NCI-H2107 (cell line): Measurements from ENCODE around the gene GRHL1.
A peak's percentile ranks its signal among the peaks of the same experiment; 100 is the strongest.
"Not testable (repeated sequence)": the region's sequence is repeated elsewhere in the genome, so short reads cannot be mapped to it uniquely, and the experiment has no call there.

Experiments
- DNase-seq: peaks from one replicate; lab custom pipeline; 2025; lab: John Stamatoyannopoulos, UW

The GRHL1 gene

GRCh38 chr2:9951522-9952285 is at the start of gene GRHL1:
TSS of gene GRHL1 (plus strand) at chr2:9951693. CDS start at chr2:9951834, 141 bp downstream.
- peak; percentile 88 for DNase-seq

DNA sequence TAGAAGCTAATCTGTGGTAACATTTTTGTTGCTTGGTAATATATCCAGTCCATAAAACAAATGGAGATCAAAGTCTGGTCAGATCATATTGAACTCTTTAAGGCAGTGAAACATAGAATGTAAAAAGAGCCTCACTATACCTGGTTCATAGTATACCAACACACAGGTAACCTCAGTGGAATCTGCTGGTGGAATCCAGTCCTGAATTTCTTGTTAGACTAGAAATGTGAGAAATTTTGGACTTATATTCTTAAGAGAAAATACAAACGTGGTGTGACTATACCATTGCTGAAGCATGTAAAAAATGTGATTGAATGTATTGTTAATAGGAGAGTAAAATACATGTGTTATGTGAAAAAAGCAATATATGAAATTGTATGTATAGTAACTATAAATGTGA is 46.1 kb upstream of the GRHL1 start:
- DNase-seq, result no peak

DNA sequence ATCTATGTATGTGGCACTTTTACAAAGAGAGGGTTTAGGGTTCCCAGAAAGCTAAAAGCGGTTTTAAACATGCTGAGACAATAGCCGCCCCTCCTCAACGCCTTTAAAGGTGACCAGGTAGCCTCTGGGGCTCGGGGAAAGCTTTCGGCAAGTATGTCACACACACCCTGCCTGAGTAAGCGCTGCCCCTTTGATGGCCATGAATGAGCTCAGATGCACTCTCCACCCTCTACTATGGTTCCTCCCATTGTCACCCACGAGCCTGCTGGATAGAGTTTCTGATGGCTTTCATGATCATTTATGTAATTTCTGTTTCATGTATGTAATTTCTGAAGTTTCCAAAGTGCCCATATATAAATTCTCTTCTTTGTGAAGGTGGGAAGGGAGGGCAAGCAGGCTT is 44.1 kb upstream of the GRHL1 start:
- DNase-seq, result no peak

GRCh38 chr2:9908639-9909038 is 42.9 kb upstream of the GRHL1 start:
- no peak for DNase-seq

- no peak for DNase-seq
These were observed 42.4 kb upstream of the GRHL1 start for GRCh38 chr2:9909106-9909505.

GRCh38 chr2:9910699-9911098 is 40.8 kb upstream of the GRHL1 start:
- DNase-seq, result no peak

DNA sequence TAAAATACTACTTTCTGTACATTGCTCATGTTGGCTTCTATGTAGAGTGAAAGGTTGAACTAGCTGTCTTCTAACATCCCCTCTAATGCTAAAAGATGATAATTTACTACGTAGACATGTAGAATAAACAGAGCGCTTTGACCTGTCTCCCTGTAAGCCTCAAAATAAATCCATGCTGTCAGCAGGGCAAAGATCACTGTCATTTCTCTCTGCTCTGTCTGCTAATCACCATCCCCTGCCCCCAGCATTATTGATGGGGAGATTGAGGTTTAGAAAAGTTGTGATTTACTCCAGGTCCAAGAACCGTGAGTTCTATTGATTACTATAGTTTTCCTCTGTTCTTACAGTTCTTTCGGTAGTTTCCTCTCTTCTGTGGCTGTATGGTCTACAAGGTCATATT is 39.0 kb upstream of the GRHL1 start:
- DNase-seq, result no peak

DNA sequence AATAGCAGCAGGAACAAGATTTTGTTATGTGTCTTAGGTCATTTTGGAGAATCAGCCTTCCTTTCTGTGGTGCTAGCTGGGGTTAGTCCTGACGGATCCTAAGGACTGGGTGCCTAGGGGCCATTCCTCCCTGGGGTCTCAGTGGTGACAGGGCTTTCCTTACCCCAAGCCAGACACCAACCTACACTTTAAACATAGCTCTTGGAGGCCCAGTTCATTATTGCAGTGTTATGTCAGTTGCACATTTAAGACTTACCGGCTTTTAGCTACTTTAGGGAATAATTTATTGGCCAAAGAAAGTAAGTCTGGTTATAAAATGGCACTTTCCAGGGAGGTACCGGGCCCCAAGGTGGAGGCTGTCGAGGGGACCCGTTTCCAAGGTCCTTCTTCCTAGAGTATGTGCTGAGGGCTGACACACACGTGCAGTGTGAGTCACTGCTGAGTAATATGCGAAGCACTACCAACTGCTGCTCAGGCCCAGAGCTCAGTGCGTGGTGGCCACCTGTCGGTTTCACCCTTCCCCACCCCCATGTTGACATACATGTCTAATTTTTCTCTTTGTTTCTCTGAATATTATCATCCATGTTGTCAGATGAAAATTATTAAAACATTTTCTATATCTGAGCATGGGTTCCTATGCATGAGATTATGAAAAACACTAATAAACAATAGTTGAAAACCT is 37.0 kb upstream of the GRHL1 start:
- no peak for DNase-seq

DNA sequence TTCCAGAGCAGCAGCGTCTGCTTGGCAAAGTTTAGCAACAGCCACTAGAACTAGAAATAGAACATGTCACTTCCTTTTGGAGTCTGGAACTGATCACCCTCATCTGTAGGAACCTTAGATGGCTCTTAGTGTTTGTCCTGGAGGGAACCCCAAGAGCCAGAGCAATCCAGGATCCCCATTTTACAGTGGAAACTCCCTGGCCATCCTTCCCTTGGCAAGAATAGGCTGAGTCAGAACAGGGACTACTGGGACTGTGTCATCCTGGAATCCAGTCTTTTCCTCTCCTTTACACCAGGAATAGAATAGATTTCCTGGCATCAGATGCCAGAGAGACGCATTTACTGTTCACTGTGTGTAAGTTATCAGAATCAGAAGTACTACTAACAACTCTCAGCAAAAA is 33.2 kb upstream of the GRHL1 start:
- DNase-seq, result no peak

DNA sequence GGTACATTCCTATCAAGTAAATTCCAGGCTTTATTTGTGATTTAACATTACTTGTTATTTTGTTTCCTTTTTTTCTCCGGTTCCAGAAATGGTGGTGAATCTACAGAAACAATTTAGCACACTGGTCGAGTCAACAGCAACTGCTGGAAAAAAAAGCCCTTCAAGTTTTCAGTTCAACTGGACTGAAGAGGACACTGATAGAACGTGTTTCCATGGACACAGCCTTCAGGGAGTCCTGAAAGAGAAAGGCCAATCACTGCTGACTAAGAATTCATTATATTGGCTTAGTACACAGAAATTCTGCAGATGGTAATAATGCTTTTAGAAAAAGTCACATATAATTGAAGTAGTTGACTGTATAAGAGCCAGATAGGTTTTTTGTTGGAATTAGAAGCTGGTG is 32.0 kb upstream of the GRHL1 start:
- no peak for DNase-seq

GRCh38 chr2:9927020-9927419 is 24.5 kb upstream of the GRHL1 start:
- not testable (repeated sequence) for DNase-seq

- no peak for DNase-seq
These were observed 14.2 kb upstream of the GRHL1 start for GRCh38 chr2:9937258-9937657.

- no peak for DNase-seq
These were observed 13.5 kb upstream of the GRHL1 start for GRCh38 chr2:9937968-9938367.

DNA sequence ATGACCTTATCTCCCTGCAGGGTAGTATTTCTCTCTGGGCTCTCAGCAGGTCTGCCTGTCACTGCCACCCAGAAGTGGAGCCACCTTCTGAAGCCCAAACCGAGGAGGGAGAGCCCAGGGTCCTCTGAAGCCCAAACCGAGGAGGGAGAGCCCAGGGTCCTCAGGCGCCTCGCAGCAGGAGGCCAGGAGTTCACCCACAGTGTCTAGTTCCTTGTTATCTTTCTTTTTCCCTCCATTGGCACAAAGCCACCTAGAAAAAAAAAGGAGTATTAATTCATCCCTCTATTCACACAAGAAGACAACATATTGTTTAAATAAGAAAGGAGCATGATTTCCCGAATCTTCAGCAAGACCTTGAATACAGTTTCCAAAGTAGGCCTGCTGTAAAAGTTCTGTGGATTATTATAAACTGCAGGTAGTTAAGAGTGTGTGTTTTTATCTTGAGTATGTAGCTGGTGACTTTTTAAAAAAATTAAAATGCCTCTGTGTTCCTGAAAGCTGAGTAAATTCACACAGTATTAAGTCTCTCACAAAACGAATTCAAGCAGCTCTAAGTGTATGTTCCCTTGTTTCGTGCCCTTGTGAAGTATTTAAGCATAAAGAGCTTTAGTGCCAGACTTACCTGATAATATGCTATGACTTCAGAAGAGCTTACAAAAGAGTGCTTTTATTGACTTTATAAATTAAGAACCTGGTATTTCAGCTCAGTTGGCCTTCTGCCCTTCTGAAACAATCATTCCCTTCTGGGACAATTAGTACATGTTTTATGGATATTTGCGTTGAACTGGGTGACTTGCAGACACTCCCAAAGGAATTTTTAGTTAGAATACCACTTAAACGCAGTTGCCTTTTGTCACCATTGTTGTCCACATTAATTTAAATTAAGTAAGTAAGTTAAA is 11.7 kb upstream of the GRHL1 start:
- DNase-seq, result no peak

DNA sequence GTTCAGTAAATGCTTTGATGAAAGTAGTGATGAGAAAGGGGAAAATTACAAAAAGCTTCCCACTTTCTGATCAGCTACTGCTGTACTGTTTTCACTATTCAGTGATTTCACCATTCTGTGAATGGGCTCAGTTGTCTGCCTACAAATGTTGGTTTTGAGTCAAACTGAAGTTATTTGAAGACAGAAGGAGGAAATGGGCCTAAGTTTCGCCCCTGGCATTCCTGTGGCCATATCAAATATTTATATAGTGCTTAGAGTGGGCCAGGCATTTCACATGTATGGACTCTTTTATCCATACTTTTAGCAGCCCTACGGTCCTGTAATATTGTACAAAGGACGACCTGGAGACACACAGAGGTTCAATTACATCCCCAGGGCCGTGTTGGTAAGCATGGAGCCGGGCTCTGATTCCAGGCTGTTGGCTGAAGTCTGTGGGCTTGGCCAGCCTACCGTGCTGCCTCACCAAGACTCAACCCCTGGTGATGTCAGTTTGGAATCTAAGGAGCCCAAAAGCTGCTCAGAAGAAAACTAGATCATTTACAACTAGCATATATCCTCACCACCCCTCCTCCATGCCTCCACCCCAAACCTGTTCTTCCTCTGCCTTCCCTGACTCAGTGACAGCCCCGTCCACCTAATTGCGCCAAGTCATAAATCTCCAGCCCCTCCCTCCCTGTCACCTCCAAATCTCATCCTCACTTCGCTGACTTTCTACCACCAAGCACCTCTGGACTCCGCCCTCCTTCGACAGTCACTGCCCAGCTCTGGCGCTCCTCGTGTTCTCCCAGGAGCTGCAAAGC is 10.1 kb upstream of the GRHL1 start:
- no peak for DNase-seq

DNA sequence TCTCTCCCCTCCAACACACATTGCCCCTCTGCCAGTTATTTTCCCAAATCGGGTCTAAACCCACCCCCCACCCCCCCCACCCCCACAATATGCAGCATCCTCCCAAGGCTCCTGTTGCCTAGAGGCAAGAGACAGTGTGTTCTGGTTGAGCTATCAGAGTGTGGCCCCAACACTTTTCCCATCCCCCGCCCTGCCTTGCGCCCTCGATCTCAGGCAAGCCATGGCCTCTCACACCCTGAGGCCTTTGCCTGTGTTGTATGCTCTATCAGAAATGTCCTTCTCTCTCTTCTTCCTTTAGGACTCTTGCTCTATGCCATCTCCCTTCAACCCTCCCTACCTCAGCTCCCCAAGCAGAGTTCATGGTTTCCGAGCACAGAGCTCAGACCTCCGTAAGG is 9.5 kb upstream of the GRHL1 start:
- no peak for DNase-seq

DNA sequence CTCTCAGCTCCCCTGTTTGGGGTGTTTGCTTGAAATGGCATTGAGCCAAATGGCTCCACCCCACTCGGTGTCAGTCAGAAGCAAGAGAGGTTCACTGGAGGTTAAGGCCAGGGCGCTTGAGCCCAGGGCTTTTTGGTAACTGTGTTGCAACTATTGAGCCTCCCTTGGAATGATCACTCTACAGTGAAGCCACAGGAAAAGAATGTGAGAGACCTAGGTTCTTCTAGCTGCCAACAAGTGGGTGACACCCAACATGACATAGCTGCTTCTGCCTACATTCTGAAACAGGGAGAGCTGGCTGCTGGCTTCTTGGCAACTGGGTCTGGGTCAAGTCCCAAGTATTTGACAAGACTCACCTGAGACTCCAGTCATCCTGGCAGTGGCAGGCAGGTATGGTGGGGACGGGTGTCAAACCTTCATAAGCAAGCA is 7.1 kb upstream of the GRHL1 start:
- no peak for DNase-seq

GRCh38 chr2:9945596-9945995 is 5.9 kb upstream of the GRHL1 start:
- DNase-seq, result no peak

DNA sequence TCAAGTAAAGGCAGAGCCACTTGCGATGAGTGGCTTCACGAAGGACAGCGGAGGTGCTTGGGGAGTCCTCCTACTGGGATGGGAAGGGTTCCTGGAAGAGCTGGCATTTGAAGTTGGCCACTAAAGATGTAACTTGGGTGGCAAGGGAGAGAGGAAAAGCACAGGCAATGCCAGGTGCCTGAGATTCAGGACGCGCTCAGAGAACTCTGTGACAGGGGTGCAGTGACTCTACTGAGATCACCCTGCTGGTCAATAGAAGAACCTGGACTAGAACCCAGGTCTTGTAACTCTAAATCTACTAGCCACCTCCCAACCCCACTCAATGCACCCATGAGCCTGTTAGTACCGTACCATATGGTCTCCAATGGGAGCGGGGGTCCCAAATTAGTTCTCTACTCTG is 5.4 kb upstream of the GRHL1 start:
- DNase-seq, result no peak

- no peak for DNase-seq
These were observed 4.7 kb upstream of the GRHL1 start for GRCh38 chr2:9946818-9947217.

DNA sequence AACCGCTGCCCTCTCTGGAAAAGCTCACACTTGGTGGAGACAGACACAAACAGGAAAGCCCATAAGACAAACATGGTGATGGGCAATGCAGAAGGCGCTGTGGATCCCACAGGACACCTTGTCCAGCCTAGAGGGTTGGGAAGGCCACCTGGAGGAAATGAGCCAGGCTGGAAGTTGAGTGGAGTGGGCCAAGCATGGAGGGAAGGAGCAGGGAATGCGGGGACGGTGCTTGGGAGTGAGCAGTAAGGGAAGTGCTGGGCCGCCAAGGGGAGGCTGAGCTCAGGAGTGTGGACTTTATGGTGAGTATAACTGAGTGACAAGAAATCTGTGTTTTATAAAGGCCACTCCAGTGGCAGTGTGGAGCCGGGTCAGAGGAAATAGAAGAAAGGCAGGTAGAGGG is 2.8 kb upstream of the GRHL1 start:
- DNase-seq, result no peak
